ENCODE data around the gene DNASE1L1. TPM values are rescaled to one million over a fixed set of nuclear protein-coding genes. Genes with fewer than 3 reads are reported as not detected.

Gene DNASE1L1
- total RNA-seq, 1 donor from 2014 or later, result 21.8 TPM

DNA sequence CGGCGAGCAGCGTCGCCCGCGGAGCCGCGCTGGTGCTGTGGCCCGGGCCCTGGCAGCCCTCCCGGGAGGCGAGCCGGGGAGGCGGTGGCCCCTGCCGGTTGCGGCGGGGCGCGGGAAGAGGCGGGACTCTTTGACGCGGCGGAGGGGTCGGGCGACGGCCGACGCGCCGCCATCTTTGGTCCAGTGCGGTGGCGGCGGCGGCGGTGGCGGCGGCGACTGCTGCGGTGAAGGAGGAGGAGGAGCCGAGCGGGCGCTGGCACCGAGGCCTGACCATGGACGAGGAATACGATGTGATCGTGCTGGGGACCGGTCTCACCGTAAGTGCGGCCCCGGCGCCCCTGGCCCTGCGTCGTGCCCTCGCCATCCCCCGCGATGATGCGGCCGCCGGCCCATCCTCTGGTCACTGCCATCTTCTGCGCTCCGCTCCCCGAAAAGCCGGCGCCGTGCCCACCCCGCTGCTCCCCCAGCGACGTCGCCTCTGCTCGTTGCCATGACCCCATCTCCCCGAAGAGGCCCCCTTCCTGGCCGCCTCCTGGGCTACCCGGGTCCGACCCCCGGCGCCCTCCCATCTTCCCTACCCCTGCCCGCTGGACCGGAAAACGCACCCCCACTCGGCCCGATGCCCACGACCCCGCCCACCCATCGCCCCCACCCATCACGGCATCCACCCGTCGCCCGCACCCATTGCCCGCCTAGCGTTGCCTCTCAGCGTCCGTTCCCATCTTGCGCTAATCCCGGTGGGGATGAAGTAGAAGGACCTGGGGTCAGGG is 28.1 kb upstream of the DNASE1L1 start, which contains the start of gene GDI1:
Gene GDI1, plus strand, starts transcription at position 172 of the 770 bp plus-strand sequence. Its CDS starts 101 bp downstream, at position 273.
- intact Hi-C loops (cut with micrococcal nuclease), result loop anchor here (1.0 to 5.0 kb wide), 6 partner anchors 9 to 68 kb away; partner anchors contain the start of genes ATP6AP1, LAGE3, PLXNA3 and RPL10

DNA sequence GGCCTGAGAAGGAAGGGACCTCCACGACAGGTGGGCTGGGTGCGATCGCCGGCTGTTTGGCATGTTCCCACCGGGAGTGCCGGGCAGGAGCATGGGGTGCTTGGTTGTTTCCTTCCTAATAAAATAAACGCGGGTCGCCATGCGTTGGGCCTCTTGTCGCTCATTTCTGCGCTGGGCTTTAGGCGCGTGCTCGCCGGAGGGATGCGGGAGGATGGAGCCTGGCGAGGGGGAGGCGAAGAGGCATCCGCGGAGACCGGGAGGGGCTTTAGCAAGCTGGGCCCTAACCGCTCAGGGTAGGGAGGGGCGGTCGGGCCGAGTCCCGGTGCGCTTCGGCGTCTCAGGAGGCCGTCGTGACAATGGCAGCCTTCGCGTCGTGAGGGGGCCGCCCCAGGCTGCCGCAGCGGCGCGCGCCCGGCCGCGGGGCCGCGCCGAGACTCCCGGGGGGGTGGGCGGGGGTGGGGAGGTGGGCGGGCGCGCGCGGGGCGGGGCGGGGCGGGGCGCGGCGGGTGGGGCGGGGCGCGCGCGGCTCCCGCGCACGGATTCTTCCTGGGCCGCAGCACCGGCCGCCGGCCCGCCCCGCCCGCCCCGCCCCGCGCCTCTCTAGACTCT is 27.4 kb upstream of the DNASE1L1 start:
- intact Hi-C loops (cut with micrococcal nuclease), result loop anchor here (1.0 to 5.0 kb wide), 6 partner anchors 8 to 68 kb away; partner anchors contain the start of genes ATP6AP1, LAGE3, PLXNA3 and RPL10

GRCh38 chrX:154435171-154435733 is 26.2 kb upstream of the DNASE1L1 start:
- intact Hi-C loops (cut with micrococcal nuclease), result loop anchor here (5.0 kb wide), 1 partner anchor 38 kb away; the partner anchor contains the start of gene RPL10

DNA sequence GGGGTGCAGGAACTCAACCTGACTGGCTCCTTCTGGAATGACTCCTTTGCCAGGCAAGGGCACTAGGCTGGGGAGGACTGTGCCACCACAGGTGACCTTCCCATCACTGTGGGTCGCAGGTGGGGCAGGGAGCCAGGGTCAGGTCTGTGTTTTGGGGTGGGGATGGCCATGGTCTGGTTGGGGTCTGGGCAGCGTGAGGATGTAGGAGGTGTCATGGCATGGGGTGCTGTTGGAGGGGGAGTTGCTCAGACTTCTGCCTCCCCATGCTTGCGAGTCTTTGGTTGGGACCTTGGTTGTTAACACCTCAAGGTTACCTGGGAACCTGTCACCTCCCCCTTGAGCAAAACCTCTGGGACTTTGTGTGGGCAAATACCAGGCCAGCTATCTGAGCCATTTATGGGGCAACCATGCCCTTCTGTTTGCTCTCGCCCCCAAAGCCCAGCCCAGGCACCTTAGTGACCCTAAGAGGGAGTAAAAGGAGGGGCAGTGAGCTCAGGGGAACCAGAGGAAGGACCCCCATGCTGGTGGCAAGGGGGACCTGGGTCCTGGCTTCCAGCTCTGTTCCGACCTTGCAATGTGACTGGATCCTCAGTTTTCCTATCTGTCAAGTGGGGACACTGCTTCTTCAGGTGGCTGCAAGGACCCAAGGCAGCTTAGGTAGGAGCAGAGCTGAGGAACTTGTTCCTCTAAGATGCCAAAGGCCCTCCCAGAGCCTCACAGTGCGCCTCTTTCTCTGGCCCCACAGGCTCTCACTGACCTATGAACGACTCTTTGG is 25.5 kb upstream of the DNASE1L1 start:
- intact Hi-C loops (cut with micrococcal nuclease), result loop anchor here (5.0 kb wide), 1 partner anchor 37 kb away; the partner anchor contains the start of gene RPL10

DNA sequence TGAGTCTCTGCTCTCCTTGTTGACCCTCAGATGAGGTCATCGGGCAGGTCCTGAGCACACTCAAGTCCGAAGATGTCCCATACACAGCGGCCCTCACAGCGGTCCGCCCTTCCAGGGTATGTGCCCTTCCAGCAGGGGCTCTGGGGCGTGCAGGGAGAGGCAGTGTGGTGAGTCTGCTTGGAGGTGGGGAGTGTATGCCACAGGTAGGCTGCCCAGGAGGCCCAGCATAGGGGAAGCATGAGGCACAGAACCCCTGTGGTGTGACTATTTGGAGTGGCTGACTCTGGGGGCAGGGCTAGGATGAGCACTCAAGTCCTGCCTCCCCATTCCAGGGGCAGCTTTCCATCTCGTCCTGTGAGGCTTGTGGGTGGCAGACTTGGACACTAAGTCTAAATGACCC is 24.6 kb upstream of the DNASE1L1 start:
- intact Hi-C loops (cut with micrococcal nuclease), result no loop called here

GRCh38 chrX:154432210-154432609 is 23.2 kb upstream of the DNASE1L1 start:
- intact Hi-C loops (cut with micrococcal nuclease), result no loop called here

GRCh38 chrX:154431341-154431740 is 22.3 kb upstream of the DNASE1L1 start:
- intact Hi-C loops (cut with micrococcal nuclease), result no loop called here

DNA sequence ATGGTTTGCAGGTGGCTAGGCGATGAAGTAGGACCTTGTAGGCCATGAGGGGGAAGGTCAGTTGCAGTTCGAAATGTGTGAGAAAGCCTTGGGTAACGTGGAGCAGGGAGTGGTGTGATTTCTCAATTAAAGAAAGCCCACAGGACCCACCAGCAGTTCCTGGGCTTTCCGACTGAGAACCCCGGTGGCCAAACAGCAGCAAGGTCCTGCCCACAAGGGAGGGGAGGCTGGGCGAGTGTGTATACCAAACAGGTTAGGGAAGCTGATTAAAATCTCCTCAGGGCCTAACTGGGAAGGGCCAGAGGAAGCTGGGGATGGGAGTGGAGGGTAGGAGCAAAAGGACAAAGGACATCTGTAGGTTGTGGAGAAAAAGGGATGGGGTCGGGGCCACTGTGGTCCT is 21.9 kb upstream of the DNASE1L1 start:
- intact Hi-C loops (cut with micrococcal nuclease), result no loop called here

- intact Hi-C loops (cut with micrococcal nuclease), result no loop called here
Observed at GRCh38 chrX:154430479-154430878, 21.4 kb upstream of the DNASE1L1 start.

- intact Hi-C loops (cut with micrococcal nuclease), result no loop called here
Observed at GRCh38 chrX:154429711-154430110, 20.7 kb upstream of the DNASE1L1 start.

- intact Hi-C loops (cut with micrococcal nuclease), result loop anchor here (1.0 kb wide), 4 partner anchors 8 to 88 kb away; partner anchors contain the start of genes FAM3A and SLC10A3
Observed at GRCh38 chrX:154428176-154429171, 19.4 kb upstream of the DNASE1L1 start, which contains the start of gene ATP6AP1. TSS of gene ATP6AP1 (plus strand) at chrX:154428677. CDS start at chrX:154428693, 16 bp downstream.

GRCh38 chrX:154426916-154427770 is 18.1 kb upstream of the DNASE1L1 start:
- intact Hi-C loops (cut with micrococcal nuclease), result no loop called here

DNA sequence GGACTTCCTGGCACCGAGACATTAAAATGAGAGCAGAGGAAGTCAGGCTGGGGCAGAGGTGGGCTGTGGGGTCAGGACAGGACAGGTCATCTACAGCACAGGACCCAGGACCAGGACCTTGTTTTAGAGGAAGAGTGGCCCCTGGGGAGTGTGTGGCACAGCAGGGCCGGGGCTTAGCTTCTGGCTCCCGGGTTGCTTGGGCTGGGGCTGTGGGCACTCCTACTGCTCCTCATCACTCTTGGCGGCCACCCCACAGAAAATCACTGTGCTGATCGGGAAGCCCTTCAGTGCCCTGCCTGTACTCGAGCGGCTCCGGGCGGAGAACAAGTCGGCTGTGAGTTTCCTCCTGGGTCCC is 11.3 kb upstream of the DNASE1L1 start:
- intact Hi-C loops (cut with micrococcal nuclease), result no loop called here

DNA sequence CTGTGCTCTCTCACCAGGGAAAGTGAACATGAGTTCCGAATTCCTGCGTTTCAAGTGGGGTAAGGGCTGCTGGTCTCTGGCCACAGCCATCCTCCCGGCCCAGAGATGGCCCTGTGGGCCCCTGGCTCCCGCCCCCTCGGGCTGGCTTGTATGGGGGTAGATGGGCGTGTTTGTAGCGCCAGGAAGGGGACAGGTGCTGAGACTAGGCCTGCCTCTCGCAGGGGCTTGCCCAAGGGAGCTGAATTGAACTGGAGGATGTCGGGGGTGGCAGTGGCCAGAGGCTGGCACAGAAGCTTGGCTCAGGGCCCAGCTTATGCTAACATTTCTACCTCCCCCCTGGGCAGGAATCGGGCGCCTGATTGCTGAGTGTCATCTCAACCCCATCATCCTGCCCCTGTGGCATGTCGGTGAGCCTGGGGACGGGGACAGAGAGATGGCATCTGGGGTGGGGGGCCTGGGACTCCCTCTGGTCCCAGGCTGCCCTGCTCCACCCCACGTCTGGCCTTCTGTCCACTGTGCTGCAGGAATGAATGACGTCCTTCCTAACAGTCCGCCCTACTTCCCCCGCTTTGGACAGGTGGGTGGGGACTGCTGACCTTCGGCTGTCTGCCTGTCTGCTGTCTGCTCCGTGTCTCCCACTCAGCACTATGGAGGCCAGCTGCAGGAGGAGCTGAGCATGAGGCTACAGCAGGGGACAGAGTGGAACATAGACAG is 10.8 kb upstream of the DNASE1L1 start:
- intact Hi-C loops (cut with micrococcal nuclease), result no loop called here

- intact Hi-C loops (cut with micrococcal nuclease), result no loop called here
Observed at GRCh38 chrX:154419189-154419588, 10.1 kb upstream of the DNASE1L1 start.

GRCh38 chrX:154417157-154417556 is 8.1 kb upstream of the DNASE1L1 start:
- intact Hi-C loops (cut with micrococcal nuclease), result no loop called here

DNA sequence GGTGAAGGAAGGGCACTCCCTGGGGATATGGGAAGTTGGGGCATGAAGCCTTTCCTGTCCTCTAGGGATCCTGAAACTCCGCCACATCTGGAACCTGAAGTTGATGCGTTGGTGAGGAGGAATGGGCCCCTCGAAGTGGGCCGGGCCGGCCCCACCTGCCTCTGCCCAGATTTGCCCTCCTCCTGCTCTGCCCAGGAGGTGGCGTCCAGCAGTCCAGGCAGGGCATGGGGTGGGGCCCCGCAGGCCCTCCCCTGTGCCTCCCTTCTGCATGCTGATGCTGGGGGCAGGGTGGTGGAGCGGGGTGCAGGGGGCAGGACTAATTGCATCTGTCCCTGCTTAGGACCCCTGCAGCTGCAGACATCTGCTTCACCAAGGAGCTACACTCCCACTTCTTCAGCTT is 4.1 kb upstream of the DNASE1L1 start:
- intact Hi-C loops (cut with micrococcal nuclease), result loop anchor here (5.0 kb wide), 1 partner anchor 104 kb away; the partner anchor contains the start of gene FAM3A

DNA sequence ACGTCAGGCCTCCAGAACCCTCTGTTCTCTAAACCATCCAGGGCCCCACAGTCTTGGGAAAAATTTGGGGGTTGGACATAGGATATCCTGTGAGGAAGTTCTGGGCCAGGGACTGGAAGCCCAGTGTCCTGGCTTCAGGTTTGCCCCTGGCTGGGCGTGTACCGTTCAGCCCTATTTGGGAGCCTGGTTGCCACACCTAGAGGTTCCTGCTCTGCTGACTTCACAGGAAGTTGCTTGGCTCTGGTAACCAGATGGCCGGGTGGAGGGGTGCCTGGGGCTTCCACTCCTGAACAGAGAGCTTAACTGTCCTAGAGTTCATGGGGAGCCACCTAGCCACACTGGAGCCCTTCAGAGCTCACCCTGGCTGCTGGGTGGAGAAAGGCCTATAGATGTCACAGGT is 3.4 kb upstream of the DNASE1L1 start:
- intact Hi-C loops (cut with micrococcal nuclease), result loop anchor here (1.0 to 5.0 kb wide), 4 partner anchors 16 to 105 kb away; partner anchors contain the start of genes ATP6AP1, FAM3A and LAGE3

Measured in T-helper 1 cell treated with Interleukin-12 subunit alpha and Interleukin-12 subunit beta and Interleukin-4 antibody, amounts not matched to agents 30 ng/mL and 1 ng/mL, for 36 hours (primary cell).